ENCODE data around the gene F3.

Gene F3

GRCh38 chr1:94496076-94496755, 45.3 kb downstream of the F3 start:
- no peak for DNase-seq
- TF ChIP-seq GATA1 (IDR thresholded peaks at IDR 0.05; ENCODE audit: low read depth, low read length) (no peak), POLR2A (IDR thresholded peaks at IDR 0.05; ENCODE audit: low read length) (no peak)

DNA sequence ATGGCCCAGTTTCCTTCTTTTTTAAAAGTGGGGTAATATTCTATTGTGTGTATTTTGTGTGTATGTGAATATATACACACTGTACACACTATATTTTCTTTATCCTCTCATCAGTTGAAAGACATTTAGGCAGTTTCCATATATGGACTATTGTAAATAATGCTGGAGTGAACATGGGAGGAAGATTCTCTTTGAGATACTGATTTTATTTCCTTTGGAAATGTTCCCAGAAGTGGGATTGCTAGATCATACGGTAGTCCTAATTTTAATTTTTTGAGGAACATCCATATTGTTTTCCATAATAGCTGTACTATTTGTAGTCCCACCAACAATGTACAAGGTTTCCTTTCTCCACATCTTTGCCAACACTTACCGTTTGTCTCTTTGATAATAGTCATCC, 51.0 kb downstream of the F3 start:
- TF ChIP-seq POLR2A (IDR thresholded peaks at IDR 0.05; ENCODE audit: low read length) (no peak), GATA1 (IDR thresholded peaks at IDR 0.05; ENCODE audit: low read depth, low read length) (no peak)
- DNase-seq: no peak

DNA sequence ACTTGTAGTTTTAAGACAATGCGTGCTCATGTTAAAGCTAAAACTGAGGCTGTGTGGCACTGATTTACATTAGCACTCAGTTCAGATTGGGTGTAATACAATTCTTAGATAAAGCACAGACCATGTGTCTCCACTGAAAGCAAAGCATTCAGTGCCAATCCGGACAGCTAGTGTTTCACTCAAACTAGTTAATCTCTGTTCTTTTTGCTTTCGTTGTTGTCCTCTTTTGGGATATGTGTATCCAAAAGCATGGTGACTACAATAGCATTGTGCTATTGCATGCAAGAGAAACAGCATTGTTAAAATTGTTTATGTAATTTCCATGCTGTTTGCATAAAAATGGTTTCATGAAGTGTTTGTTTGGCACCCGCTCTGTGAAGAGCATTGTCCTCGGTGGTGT, 54.6 kb downstream of the F3 start:
- TF ChIP-seq POLR2A (IDR thresholded peaks at IDR 0.05; ENCODE audit: low read length): no peak
- TF ChIP-seq GATA1 (IDR thresholded peaks at IDR 0.05; ENCODE audit: low read depth, low read length): no peak
- DNase-seq: no peak

- DNase-seq: peak; percentile 66 to 78
- no peak for TF ChIP-seq GATA1 (IDR thresholded peaks at IDR 0.05; ENCODE audit: low read depth, low read length)
- TF ChIP-seq POLR2A (IDR thresholded peaks at IDR 0.05; ENCODE audit: low read length): no peak
Observed at GRCh38 chr1:94481473-94481933, 60.1 kb downstream of the F3 start.

GRCh38 chr1:94479682-94480081, 61.9 kb downstream of the F3 start:
- DNase-seq: no peak
- TF ChIP-seq GATA1 (IDR thresholded peaks at IDR 0.05; ENCODE audit: low read depth, low read length): no peak
- no peak for TF ChIP-seq POLR2A (IDR thresholded peaks at IDR 0.05; ENCODE audit: low read length)
